SU-DHL-6 (cell line): ENCODE results near the gene ABCB8.

Experiments
- CTCF ChIP-seq: fragments of 200-600 bp; sonication (generic); IDR thresholded peaks from one replicate; pipeline ENCODE4 v1.5.1; 2017; ENCODE audit warnings: antibody characterized with exemption, mild to moderate bottlenecking, low read length, moderate library complexity; ENCODE audit not compliant: insufficient read depth, poor library complexity, severe bottlenecking
- EZH2phosphoT487 ChIP-seq: fragments of 200-600 bp; sonication (generic), shearing (Covaris generic); conservative IDR thresholded peaks from 2 replicates; pipeline ENCODE4 v1.6.1; 2018; ENCODE audit warnings: mild to moderate bottlenecking, antibody characterized with exemption, low read length, moderate library complexity, mixed read lengths

- TF ChIP-seq EZH2phosphoT487 (no peak), CTCF (no peak)
Measured at GRCh38 chr7:151025924-151026671, 2.2 kb upstream of the ABCB8 start.
